Measurements from ENCODE around the gene STIP1.

The STIP1 gene

DNA sequence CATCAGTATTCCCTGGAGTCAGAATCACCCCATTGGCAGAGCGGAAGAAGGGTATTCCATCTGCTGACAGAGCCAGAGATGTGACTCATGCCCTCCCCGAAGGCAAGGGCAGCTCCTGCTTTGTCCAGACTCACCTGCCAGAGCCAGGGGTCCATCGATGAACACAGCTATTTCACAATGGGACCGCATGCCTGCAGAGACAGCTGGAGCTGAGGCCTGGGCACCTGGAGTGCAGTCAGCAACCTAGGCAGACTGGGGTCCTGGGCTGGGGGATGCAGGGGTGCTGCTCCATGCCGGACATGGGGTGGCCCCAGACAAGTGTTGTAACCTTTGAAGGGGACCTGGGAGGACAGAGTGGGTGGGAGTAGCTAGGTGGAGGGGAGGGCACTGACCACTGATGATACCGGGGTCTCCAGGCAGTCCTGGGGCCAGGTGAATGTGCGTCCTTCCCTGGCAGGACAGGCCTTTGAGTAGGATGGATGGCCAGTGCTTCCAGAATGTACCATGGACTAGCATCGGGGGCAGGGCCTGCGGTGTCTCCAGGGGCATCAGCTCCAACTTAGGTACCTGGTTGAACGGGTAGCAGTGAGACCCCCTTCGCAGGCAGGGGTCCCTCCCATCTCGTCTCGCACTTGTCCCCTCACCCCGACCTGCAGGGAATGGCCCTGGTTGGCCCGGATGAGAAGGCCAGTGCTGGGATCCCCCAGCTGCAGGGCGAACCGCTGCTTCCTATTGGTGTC is 38.4 kb downstream of the STIP1 start:
- TF ChIP-seq, protein P1, sequence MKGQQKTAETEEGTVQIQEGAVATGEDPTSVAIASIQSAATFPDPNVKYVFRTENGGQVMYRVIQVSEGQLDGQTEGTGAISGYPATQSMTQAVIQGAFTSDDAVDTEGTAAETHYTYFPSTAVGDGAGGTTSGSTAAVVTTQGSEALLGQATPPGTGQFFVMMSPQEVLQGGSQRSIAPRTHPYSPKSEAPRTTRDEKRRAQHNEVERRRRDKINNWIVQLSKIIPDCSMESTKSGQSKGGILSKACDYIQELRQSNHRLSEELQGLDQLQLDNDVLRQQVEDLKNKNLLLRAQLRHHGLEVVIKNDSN (IDR thresholded peaks at IDR 0.05), result no peak
- TF ChIP-seq CREB1 (IDR thresholded peaks at IDR 0.05; ENCODE audit: low read depth), result no peak
- no peak for TF ChIP-seq CEBPB (IDR thresholded peaks at IDR 0.05)
- TF ChIP-seq, protein P2, sequence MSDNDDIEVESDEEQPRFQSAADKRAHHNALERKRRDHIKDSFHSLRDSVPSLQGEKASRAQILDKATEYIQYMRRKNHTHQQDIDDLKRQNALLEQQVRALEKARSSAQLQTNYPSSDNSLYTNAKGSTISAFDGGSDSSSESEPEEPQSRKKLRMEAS (IDR thresholded peaks at IDR 0.05), result no peak
- TF ChIP-seq EGR1 (IDR thresholded peaks at IDR 0.05), result no peak
- no peak for TF ChIP-seq TCF12 (IDR thresholded peaks at IDR 0.05; ENCODE audit: low read depth)
- no peak for TF ChIP-seq FOXM1 (IDR thresholded peaks at IDR 0.05; ENCODE audit: borderline replicate concordance, low read depth)

DNA sequence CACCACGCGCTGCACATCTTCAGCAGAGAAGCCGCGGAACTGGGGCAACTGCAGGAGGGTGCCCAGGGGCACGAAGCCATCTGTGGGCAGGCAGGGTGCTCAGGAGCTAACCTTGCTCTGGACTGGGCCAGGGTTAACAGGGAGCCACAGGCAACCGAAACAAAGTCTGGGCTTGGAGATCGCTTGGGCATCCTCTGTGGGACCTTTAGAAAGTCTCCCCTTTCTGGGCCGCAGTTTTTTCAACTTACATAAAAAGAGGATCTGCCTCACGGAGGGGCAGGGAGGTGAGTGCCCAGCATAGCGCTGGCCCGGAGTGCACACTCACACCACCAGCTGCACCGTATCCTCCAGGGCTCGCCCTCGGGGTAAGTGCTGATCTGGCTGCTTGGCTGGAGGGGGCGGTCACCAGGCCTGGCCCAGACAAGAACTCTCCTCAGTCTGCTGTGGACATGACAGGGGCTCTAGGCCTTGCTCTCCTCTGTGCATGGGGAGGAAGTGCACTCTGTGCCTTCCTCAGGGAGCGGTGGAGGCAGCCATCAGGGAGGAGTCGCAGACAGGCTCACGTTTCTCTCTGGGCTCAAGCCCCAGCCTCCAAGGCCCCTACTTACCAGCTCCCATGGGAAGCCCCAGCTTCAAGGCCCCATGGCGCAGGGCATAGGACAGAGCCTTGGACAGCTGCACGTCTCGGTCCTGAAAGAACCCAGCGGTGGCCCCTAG is 39.1 kb downstream of the STIP1 start:
- TF ChIP-seq, protein P3, sequence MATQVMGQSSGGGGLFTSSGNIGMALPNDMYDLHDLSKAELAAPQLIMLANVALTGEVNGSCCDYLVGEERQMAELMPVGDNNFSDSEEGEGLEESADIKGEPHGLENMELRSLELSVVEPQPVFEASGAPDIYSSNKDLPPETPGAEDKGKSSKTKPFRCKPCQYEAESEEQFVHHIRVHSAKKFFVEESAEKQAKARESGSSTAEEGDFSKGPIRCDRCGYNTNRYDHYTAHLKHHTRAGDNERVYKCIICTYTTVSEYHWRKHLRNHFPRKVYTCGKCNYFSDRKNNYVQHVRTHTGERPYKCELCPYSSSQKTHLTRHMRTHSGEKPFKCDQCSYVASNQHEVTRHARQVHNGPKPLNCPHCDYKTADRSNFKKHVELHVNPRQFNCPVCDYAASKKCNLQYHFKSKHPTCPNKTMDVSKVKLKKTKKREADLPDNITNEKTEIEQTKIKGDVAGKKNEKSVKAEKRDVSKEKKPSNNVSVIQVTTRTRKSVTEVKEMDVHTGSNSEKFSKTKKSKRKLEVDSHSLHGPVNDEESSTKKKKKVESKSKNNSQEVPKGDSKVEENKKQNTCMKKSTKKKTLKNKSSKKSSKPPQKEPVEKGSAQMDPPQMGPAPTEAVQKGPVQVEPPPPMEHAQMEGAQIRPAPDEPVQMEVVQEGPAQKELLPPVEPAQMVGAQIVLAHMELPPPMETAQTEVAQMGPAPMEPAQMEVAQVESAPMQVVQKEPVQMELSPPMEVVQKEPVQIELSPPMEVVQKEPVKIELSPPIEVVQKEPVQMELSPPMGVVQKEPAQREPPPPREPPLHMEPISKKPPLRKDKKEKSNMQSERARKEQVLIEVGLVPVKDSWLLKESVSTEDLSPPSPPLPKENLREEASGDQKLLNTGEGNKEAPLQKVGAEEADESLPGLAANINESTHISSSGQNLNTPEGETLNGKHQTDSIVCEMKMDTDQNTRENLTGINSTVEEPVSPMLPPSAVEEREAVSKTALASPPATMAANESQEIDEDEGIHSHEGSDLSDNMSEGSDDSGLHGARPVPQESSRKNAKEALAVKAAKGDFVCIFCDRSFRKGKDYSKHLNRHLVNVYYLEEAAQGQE (IDR thresholded peaks at IDR 0.05; ENCODE audit: low read depth), result no peak
- TF ChIP-seq EP300 (IDR thresholded peaks at IDR 0.05; ENCODE audit: borderline replicate concordance), result no peak
- TF ChIP-seq YY1 (IDR thresholded peaks at IDR 0.05; ENCODE audit: low read depth), result no peak
- no peak for TF ChIP-seq EGR1 (IDR thresholded peaks at IDR 0.05)

DNA sequence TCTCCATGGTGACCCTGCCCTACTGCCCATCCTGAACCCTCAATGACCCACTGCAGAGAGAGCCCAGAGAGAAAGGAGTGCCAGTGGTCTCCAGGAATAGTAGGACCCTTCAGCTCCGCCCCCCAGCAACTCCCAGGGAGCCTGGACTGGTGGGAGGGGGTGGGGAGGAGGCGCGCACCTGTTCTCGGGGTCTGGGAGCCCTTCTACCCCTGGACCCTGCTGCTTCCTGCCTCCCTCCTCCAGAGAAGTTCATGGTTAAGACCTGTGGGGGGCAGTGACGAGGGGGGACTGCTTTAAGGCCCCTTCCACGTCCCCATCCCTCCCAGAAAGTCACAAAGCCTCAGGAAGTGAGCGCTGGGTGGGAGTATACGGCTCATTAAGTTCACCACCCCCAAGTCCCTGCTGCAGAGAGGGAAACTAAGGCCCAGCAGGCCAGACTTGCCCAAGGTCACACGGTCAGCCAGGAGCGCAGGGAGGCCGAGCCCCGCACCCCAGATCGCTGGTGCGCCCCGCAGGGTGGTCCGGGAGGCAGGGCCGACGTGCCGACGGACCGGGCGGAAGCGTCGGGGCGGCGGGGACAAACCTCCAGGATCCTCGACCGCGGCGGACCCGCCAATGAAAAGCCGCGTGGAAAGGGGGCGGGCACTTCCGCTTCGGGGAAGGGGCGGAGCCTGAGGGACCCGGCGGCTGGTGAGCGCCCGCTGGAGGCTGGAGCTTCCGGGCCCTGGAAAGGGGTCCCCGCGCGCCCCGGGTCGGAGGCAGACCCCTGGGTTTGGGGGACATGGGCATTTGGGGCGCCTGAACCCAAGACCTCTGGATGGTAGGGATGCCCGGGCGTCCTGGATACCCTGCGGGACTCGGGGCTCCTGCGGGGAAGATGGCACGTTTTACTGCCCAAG is 39.9 kb downstream of the STIP1 start, which contains the start of the genes NUDT22 and TRPT1:
NUDT22 (plus strand) TSS at position 667 of the 899 bp plus-strand sequence. CDS start 379 bp downstream, outside the sequence.
TRPT1 (minus strand) TSS at position 579 of the 899 bp plus-strand sequence; CDS start at position 253, 326 bp downstream.
- TF ChIP-seq RAD21 (IDR thresholded peaks at IDR 0.05; ENCODE audit: low read depth), result no peak
- peak; percentile 77 for TF ChIP-seq TAF1 (IDR thresholded peaks at IDR 0.05; ENCODE audit: low read depth)
- no peak for TF ChIP-seq TCF12 (IDR thresholded peaks at IDR 0.05; ENCODE audit: low read depth)
- TF ChIP-seq, protein P2 (IDR thresholded peaks at IDR 0.05), result peak; percentile 51; the same call in 1 of the 2 replicates
- TF ChIP-seq NFIC (IDR thresholded peaks at IDR 0.05), result no peak
- no peak for TF ChIP-seq YY1 (IDR thresholded peaks at IDR 0.05; ENCODE audit: low read depth)
- peak; percentile 5; the same call in 1 of the 2 replicates for TF ChIP-seq TEAD4 (IDR thresholded peaks at IDR 0.05)
- TF ChIP-seq FOXM1 (IDR thresholded peaks at IDR 0.05; ENCODE audit: borderline replicate concordance, low read depth), result no peak
- TF ChIP-seq CEBPB (IDR thresholded peaks at IDR 0.05), result no peak
- TF ChIP-seq, protein P3 (IDR thresholded peaks at IDR 0.05; ENCODE audit: low read depth), result no peak
- no peak for TF ChIP-seq EGR1 (IDR thresholded peaks at IDR 0.05)
- TF ChIP-seq CREB1 (IDR thresholded peaks at IDR 0.05; ENCODE audit: low read depth), result 0 out of 2 replicates have a peak, but pooled peaks have one; percentile 23
- TF ChIP-seq, protein P1 (IDR thresholded peaks at IDR 0.05), result 0 out of 2 replicates have a peak, but pooled peaks have one; percentile 17
- peak; percentile 98 for TF ChIP-seq ZBTB7A (IDR thresholded peaks at IDR 0.05; ENCODE audit: low read depth)
- no peak for TF ChIP-seq EP300 (IDR thresholded peaks at IDR 0.05; ENCODE audit: borderline replicate concordance)

DNA sequence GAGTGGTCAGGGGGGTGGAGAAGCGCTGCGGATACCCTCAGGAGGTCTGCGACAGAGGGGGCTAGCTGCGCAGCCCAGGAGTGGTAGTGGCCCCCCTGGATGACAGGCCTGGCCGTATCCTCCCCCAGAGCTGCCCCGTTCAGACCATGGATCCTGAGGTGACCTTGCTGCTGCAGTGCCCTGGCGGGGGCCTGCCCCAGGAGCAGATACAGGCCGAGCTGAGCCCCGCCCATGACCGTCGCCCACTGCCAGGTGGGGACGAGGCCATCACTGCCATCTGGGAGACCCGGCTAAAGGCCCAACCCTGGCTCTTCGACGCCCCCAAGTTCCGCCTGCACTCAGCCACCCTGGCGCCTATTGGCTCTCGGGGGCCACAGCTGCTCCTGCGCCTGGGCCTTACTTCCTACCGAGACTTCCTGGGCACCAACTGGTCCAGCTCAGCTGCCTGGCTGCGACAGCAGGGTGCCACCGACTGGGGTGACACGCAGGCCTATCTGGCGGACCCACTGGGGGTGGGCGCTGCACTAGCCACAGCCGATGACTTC is 40.6 kb downstream of the STIP1 start:
- no peak for TF ChIP-seq TEAD4 (IDR thresholded peaks at IDR 0.05)
- TF ChIP-seq, protein P2 (IDR thresholded peaks at IDR 0.05), result 0 out of 2 replicates have a peak, but pooled peaks have one; percentile 14

Data from Ishikawa (cell line).